Esophagus muscularis mucosa (tissue), 4 donors: ENCODE data around the gene TFIP11. TPM values are rescaled to one million over a fixed set of nuclear protein-coding genes. Genes with fewer than 3 reads are reported as not detected.

Source experiments
- DNase-seq: peaks from one replicate; pipeline ENCODE4 v3.0.0-alpha.2; 2017; ENCODE audit errors: extremely low spot score
- H3K27ac ChIP-seq, 4 donors: fragments of 200-600 bp; sonication (generic); replicated peaks in 1 of 4; 1 replicate in 3 of 4; 2 replicates in 1 of 4; pipeline ENCODE4 v1.5.1; 2016 to 2019; ENCODE audit warnings: mild to moderate bottlenecking in 1 of 4
- H3K27me3 ChIP-seq, 4 donors: fragments of 200-600 bp; sonication (generic); one replicate each; pipeline versions ENCODE4 v1.5.1 to v1.6.0; 2016 to 2019
- H3K36me3 ChIP-seq, 4 donors: fragments of 200-600 bp; sonication (generic); one replicate each; pipeline ENCODE4 v1.5.1; 2016 to 2019
- H3K4me1 ChIP-seq, 4 donors: fragments of 200-600 bp; sonication (generic); one replicate each; pipeline ENCODE4 v1.5.1; 2016 to 2019
- H3K4me3 ChIP-seq, 4 donors: fragments of 200-600 bp; sonication (generic); 1 replicate in 2 of 4; 2 replicates in 2 of 4; pipeline ENCODE4 v1.5.1; 2016 to 2019; ENCODE audit warnings: mild to moderate bottlenecking in 4 of 4, moderate library complexity in 1 of 4
- H3K9me3 ChIP-seq, 4 donors: fragments of 200-600 bp; sonication (generic); 1 replicate in 3 of 4; 2 replicates in 1 of 4; pipeline ENCODE4 v1.5.1; 2016 to 2019
- CTCF ChIP-seq, 3 experiments: fragments of 200-600 bp in 2 of 3; fragments of 450-650 bp in 1 of 3; sonication (generic) in 2 of 3; IDR thresholded peaks; one replicate each; pipeline ENCODE4 v1.5.1; 2017 to 2019; ENCODE audit warnings: antibody characterized with exemption in 3 of 3, mild to moderate bottlenecking in 2 of 3, moderate library complexity in 1 of 3
- EP300 ChIP-seq: sonication (generic); formaldehyde crosslinking; IDR thresholded peaks from one replicate; pipeline ENCODE4 v1.6.1; 2017; ENCODE audit warnings: antibody characterized with exemption
- POLR2A ChIP-seq: fragments of 450-650 bp; IDR thresholded peaks from one replicate; pipeline ENCODE4 v1.6.1; 2017; ENCODE audit warnings: antibody characterized with exemption, moderate library complexity, mild to moderate bottlenecking, low read depth
- POLR2AphosphoS5 ChIP-seq, 2 donors: sonication (generic); formaldehyde crosslinking; IDR thresholded peaks; one replicate each; pipeline ENCODE4 v1.6.1; 2017; ENCODE audit warnings: antibody characterized with exemption in 2 of 2
- WGBS: methylation state at CpG from one replicate; pipeline ENCODE4 v1.1.5; 2018; 5-methylcytosine and 5-hydroxymethylcytosine counted together
- intact Hi-C: fragments of 100-400 bp; cut with DNase I; formaldehyde crosslinking; loops from one replicate; pipeline ENCODE4 v1.15.1; 2023
- total RNA-seq, 4 donors: library from RNA; depleted of rRNA; stranded (reverse); fragments of >200 nt; gene quantifications; one replicate each; pipeline versions ENCODE4 v1.1.0 to v1.2.1, GENCODE V29; 2016

The TFIP11 gene
- total RNA-seq, 4 donors from 2014 or later: 17.9 to 23.5 (median 20.4) TPM

DNA sequence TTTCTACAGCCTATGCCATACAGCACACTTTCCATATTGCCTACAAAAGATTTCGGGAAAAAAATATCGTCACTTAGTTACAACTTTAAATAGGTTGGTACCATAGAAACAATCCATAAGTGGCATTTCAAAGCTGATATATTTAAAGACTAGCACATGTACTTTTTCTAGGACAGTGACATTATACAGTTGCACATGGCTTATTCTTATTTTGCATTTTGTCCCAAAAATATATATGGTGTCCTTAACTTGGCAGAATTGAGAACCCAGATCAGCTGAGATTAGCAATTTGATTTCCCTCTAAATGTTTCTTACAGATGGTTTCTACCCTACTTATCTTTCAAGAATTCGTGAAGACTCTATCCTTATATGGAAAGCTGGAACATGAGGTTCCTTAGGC, 3.7 kb upstream of the TFIP11 start:
- Histone ChIP-seq H3K36me3 (no peaks in the 10 kb centered on the region), H3K4me1 (peaks cover 14 to 26% (median 22%) of the 10 kb centered on the region in 4 donors), H3K27me3 (no peaks in the 10 kb centered on the region), H3K4me3 (no peak overlapping the region), H3K27ac (no peak overlapping the region), H3K9me3 (no peaks in the 10 kb centered on the region)
- DNase-seq: no peak
- TF ChIP-seq POLR2AphosphoS5 (IDR thresholded peaks at IDR 0.05) (no peak), POLR2A (no peak), CTCF (IDR thresholded peaks at IDR 0.05) (no peak), EP300 (no peak)
- 87% methylated on average over 3 of the region's 3 CpGs for WGBS
- intact Hi-C loops: no loop called here

GRCh38 chr22:26514419-26515161, 2.3 kb upstream of the TFIP11 start:
- Histone ChIP-seq H3K27me3 (no peaks in the 10 kb centered on the region), H3K4me3 (no peak overlapping the region), H3K4me1 (peaks cover 17 to 31% (median 26%) of the 10 kb centered on the region in 4 donors), H3K9me3 (no peaks in the 10 kb centered on the region), H3K36me3 (peaks cover 5 to 9% (median 8%) of the 10 kb centered on the region in 4 donors), H3K27ac (no peak overlapping the region)
- no peak for TF ChIP-seq POLR2A
- TF ChIP-seq EP300: no peak
- no peak for TF ChIP-seq POLR2AphosphoS5 (IDR thresholded peaks at IDR 0.05)
- TF ChIP-seq CTCF (IDR thresholded peaks at IDR 0.05): no peak
- DNase-seq: no peak
- intact Hi-C loops: loop anchor here (5.0 kb wide), 1 partner anchor 73 kb away; no protein-coding TSS in a partner anchor
- WGBS: 96% methylated on average over 12 of the region's 12 CpGs

DNA sequence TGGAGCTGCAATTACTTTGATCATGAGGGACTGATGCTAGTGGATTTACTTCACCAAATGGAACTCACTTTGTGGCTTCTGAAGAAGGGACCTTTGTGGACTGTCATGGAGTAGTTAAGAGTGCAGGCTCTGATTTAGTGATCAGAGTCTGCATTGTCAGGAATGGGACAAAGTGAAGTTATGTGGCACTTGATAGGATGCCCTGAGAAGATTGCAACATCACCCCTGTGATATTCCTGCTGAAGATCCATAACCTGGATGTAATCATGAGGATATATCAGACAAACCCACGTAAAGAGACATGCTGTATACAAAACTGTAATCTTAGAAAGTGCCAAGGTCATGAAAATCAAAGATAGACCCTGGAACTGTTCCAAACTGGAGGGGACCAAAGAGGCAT, 1.6 kb upstream of the TFIP11 start:
- intact Hi-C loops: loop anchor here (5.0 kb wide), 1 partner anchor 73 kb away; no protein-coding TSS in a partner anchor
- H3K27me3 ChIP-seq: no peaks in the 10 kb centered on the region
- peaks cover 17 to 31% (median 26%) of the 10 kb centered on the region in 4 donors for H3K4me1 ChIP-seq
- H3K36me3 ChIP-seq: peaks cover 12 to 17% (median 15%) of the 10 kb centered on the region in 4 donors
- H3K9me3 ChIP-seq: no peaks in the 10 kb centered on the region
- no peak for TF ChIP-seq POLR2A
- TF ChIP-seq CTCF (IDR thresholded peaks at IDR 0.05): no peak
- no peak for TF ChIP-seq EP300
- no peak for TF ChIP-seq POLR2AphosphoS5 (IDR thresholded peaks at IDR 0.05)
- WGBS: 50% methylated on average over 1 of the region's 1 CpG
- no peak overlapping the region for H3K4me3 ChIP-seq
- no peak for DNase-seq
- no peak overlapping the region for H3K27ac ChIP-seq

- H3K9me3 ChIP-seq: no peaks in the 10 kb centered on the region
- H3K27me3 ChIP-seq: no peaks in the 10 kb centered on the region
- H3K4me3 ChIP-seq: no peak overlapping the region
- TF ChIP-seq EP300 (no peak), CTCF (IDR thresholded peaks at IDR 0.05) (no peak), POLR2AphosphoS5 (IDR thresholded peaks at IDR 0.05) (no peak), POLR2A (no peak)
- peaks cover 60 to 72% (median 71%) of the 10 kb centered on the region in 4 donors for H3K36me3 ChIP-seq
- intact Hi-C loops: no loop called here
- H3K4me1 ChIP-seq: peaks cover 15 to 28% (median 24%) of the 10 kb centered on the region in 4 donors
- DNase-seq: no peak
- no peak overlapping the region for H3K27ac ChIP-seq
Measured at GRCh38 chr22:26508148-26508547, 4.1 kb downstream of the TFIP11 start.
